WTC11 (cell line): ENCODE measurements around the gene DNMT3A. TPM values are rescaled to one million over a fixed set of nuclear protein-coding genes. Genes with fewer than 3 reads are reported as not detected.

ENCODE experiments used
- ATAC-seq: fragments of 200-7000 bp; cut with Tn5 transposase; 2 replicates; pipeline ENCODE4 v1.10.0; 2021; ENCODE audit warnings: mild to moderate bottlenecking, moderate library complexity
- Bru-seq: library from RNA; stranded (reverse); fragments of 400-500 nt; gene quantifications from one replicate; lab custom pipeline; 2021; lab: Mats Ljungman, UMichigan
- CTCF ChIA-PET: fragments of 300-600 bp; sonication (Branson Sonifier 250); formaldehyde crosslinking; loops from one replicate; lab custom pipeline; 2021; ENCODE audit warnings: antibody characterized with exemption; lab: Charles Lee
- POLR2A ChIA-PET: fragments of 350-600 bp; sonication (Branson Sonifier 250); formaldehyde crosslinking; loops from one replicate; lab custom pipeline; 2021; ENCODE audit warnings: antibody characterized with exemption; lab: Charles Lee
- DNase-seq: peaks from one replicate; pipeline ENCODE4 v3.0.0; 2021; ENCODE audit warnings: low spot score
- H3K27ac Mint-ChIP-seq: 2 replicates; pipeline ENCODE4 v1.8.0; 2021; ENCODE audit warnings: mixed read lengths
- H3K27me3 Mint-ChIP-seq: 2 replicates; pipeline ENCODE4 v1.8.0; 2021; ENCODE audit warnings: low read depth, mild to moderate bottlenecking, moderate library complexity, mixed read lengths
- H3K36me3 Mint-ChIP-seq: 2 replicates; pipeline ENCODE4 v1.8.0; 2021; ENCODE audit warnings: mixed read lengths
- H3K4me1 Mint-ChIP-seq: 2 replicates; pipeline ENCODE4 v1.8.0; 2022; ENCODE audit warnings: mixed read lengths
- H3K4me3 Mint-ChIP-seq: 2 replicates; pipeline ENCODE4 v1.8.0; 2021; ENCODE audit warnings: mild to moderate bottlenecking, moderate library complexity, mixed read lengths
- H3K9me3 Mint-ChIP-seq: 2 replicates; pipeline ENCODE4 v1.8.0; 2021; ENCODE audit warnings: mixed read lengths
- ATF6 ChIP-seq: sonication (generic); formaldehyde crosslinking; IDR thresholded peaks from 2 replicates; pipeline ENCODE4 v1.8.1; 2023; ENCODE audit warnings: mild to moderate bottlenecking, missing genetic modification reagents
- CBFB ChIP-seq: sonication (generic); formaldehyde crosslinking; IDR thresholded peaks from 2 replicates; pipeline ENCODE4 v1.8.1; 2022; ENCODE audit warnings: mild to moderate bottlenecking, low read depth, missing genetic modification reagents
- CTCF ChIP-seq: fragments of 200-600 bp; IDR thresholded peaks from 2 replicates; pipeline ENCODE4 v1.8.0; 2022; ENCODE audit warnings: antibody characterized with exemption
- ERG ChIP-seq: fragments of 250-450 bp; sonication (Bioruptor Pico); IDR thresholded peaks from 2 replicates; pipeline ENCODE4 v1.8.0; 2021; ENCODE audit warnings: mild to moderate bottlenecking
- MYBL2 ChIP-seq: sonication (generic); formaldehyde crosslinking; IDR thresholded peaks from 2 replicates; pipeline ENCODE4 v1.8.1; 2023; ENCODE audit warnings: mild to moderate bottlenecking, moderate library complexity, missing genetic modification reagents
- NR2C2 ChIP-seq: sonication (generic); formaldehyde crosslinking; IDR thresholded peaks from 2 replicates; pipeline ENCODE4 v1.8.0; 2022; ENCODE audit warnings: mild to moderate bottlenecking, missing genetic modification reagents
- NR3C1 ChIP-seq: sonication (generic); formaldehyde crosslinking; conservative IDR thresholded peaks from 2 replicates; pipeline ENCODE4 v1.8.1; 2023; ENCODE audit warnings: low read depth, mild to moderate bottlenecking, missing genetic modification reagents
- PRRX2 ChIP-seq: fragments of 250-450 bp; sonication (Bioruptor Pico); IDR thresholded peaks from 2 replicates; pipeline ENCODE4 v1.8.0; 2021; ENCODE audit warnings: mild to moderate bottlenecking
- SMAD3 ChIP-seq: sonication (generic); formaldehyde crosslinking; IDR thresholded peaks from 2 replicates; pipeline ENCODE4 v1.8.0; 2022; ENCODE audit warnings: missing genetic modification reagents, mild to moderate bottlenecking, borderline replicate concordance
- TEAD1 ChIP-seq: sonication (generic); formaldehyde crosslinking; IDR thresholded peaks from 2 replicates; pipeline ENCODE4 v1.8.0; 2022; ENCODE audit warnings: mild to moderate bottlenecking, missing genetic modification reagents
- TEAD4 ChIP-seq: sonication (generic); formaldehyde crosslinking; IDR thresholded peaks from 2 replicates; pipeline ENCODE4 v1.8.0; 2022; ENCODE audit warnings: mild to moderate bottlenecking, missing genetic modification reagents
- ZNF121 ChIP-seq: sonication (generic); formaldehyde crosslinking; IDR thresholded peaks from 2 replicates; pipeline ENCODE4 v1.8.0; 2023; ENCODE audit warnings: missing genetic modification reagents
- ZNF138 ChIP-seq: sonication (generic); formaldehyde crosslinking; conservative IDR thresholded peaks from 2 replicates; pipeline ENCODE4 v1.8.1; 2022; ENCODE audit warnings: mild to moderate bottlenecking, moderate library complexity, missing genetic modification reagents
- ZNF232 ChIP-seq: sonication (generic); formaldehyde crosslinking; IDR thresholded peaks from 2 replicates; pipeline ENCODE4 v1.8.0; 2022; ENCODE audit warnings: mild to moderate bottlenecking, missing genetic modification reagents
- ZNF671 ChIP-seq: fragments of 250-450 bp; sonication (Bioruptor Pico); IDR thresholded peaks from 2 replicates; pipeline ENCODE4 v1.8.0; 2021; ENCODE audit warnings: mild to moderate bottlenecking
- long read RNA-seq, 3 experiments: library from RNA in 1 of 3; library from capped mRNA in 1 of 3; library from polyadenylated mRNA in 1 of 3; unstranded in 2 of 3; stranded (forward) in 1 of 3; transcript quantifications; one replicate each; pipeline ENCODE4 v2.0.0, GENCODE V29; 2021
- total RNA-seq: library from RNA; stranded (reverse); gene quantifications from 3 replicates; pipeline ENCODE4 v1.2.3, GENCODE V29; 2021
- TF ChIP-seq, protein P1 (sequence below): sonication (generic); formaldehyde crosslinking; IDR thresholded peaks from 2 replicates; pipeline ENCODE4 v1.8.0; 2022; ENCODE audit warnings: mild to moderate bottlenecking, missing genetic modification reagents
- TF ChIP-seq, protein P2 (sequence below): sonication (generic); formaldehyde crosslinking; IDR thresholded peaks from 2 replicates; pipeline ENCODE4 v1.8.1; 2022; ENCODE audit warnings: low read depth, missing genetic modification reagents, borderline replicate concordance
- TF ChIP-seq, protein P3 (sequence below): sonication (generic); formaldehyde crosslinking; IDR thresholded peaks from 2 replicates; pipeline ENCODE4 v1.8.1; 2022; ENCODE audit warnings: mild to moderate bottlenecking, moderate library complexity, missing genetic modification reagents
- TF ChIP-seq, protein P4 (sequence below): sonication (generic); formaldehyde crosslinking; IDR thresholded peaks from 2 replicates; pipeline ENCODE4 v1.8.1; 2023; ENCODE audit warnings: mild to moderate bottlenecking, missing genetic modification reagents
- TF ChIP-seq, protein P5 (sequence below): sonication (generic); formaldehyde crosslinking; IDR thresholded peaks from 2 replicates; pipeline ENCODE4 v1.8.0; 2023; ENCODE audit warnings: missing genetic modification reagents

The DNMT3A gene
- 154 to 162 TPM (median 154 TPM) in 3 replicates for total RNA-seq
- percentile 65 among the genes with signal in this experiment for Bru-seq, nascent RNA
- long read RNA-seq, experiment 1, full-length matches to known transcripts, result 208 of 459 reads
- long read RNA-seq, experiment 1, partial matches to known transcripts, result 84 of 459 reads
- long read RNA-seq, experiment 1, other reads (novel, unspliced or antisense), result 167 of 459 reads
- long read RNA-seq, experiment 2, transcript DNMT3A-205 (18 exons, 2,300 nt), result major isoform, 17 of 88 reads
- long read RNA-seq, experiment 2, partial matches to known transcripts, result 13 of 88 reads
- long read RNA-seq, experiment 2, other reads (novel, unspliced or antisense), result 57 of 88 reads
- long read RNA-seq, experiment 3, transcript DNMT3A-205 (18 exons, 2,300 nt), result major isoform, 7 of 138 reads
- long read RNA-seq, experiment 3, partial matches to known transcripts, result 97 of 138 reads
- long read RNA-seq, experiment 3, other reads (novel, unspliced or antisense), result 31 of 138 reads

GRCh38 chr2:25341753-25342371 lies at the start of gene DNMT3A:
TSS of gene DNMT3A (minus strand) at chr2:25341925. CDS start at chr2:25313984, 27,941 bp downstream.
- POLR2A ChIA-PET, result no interaction called here

More at GRCh38 chr2:25341753-25342371, at the start of gene DNMT3A:
- Mint-ChIP-seq H3K4me3 (peak within 1 kb of the TSS; percentile 65), H3K4me1 (peaks cover 34% of the 10 kb centered on the region), H3K9me3 (no peaks in the 10 kb centered on the region), H3K36me3 (no peaks in the 10 kb centered on the region), H3K27ac (no peak within 1 kb of the TSS), H3K27me3 (peaks cover 22% of the 10 kb centered on the region)
- peak; percentile 13 for ATAC-seq
- DNase-seq, result peak; percentile 73
- CTCF ChIA-PET, result interaction anchor here (1.0 to 3.1 kb wide), 6 partner anchors 19 to 34 kb away, joined by 3 to 24 read pairs (median 8); no protein-coding TSS in a partner anchor
- TF ChIP-seq ZNF232 (no peak), CBFB (no peak), ZNF671 (no peak), ERG (CRISPR knock-in tag) (no peak), ZNF138 (CRISPR knock-in tag) (no peak), TEAD1 (CRISPR knock-in tag) (no peak), MYBL2 (CRISPR knock-in tag) (no peak), NR2C2 (no peak), CTCF (no peak), ZNF121 (CRISPR knock-in tag) (no peak), SMAD3 (CRISPR knock-in tag) (no peak), TEAD4 (no peak), ATF6 (no peak), NR3C1 (no peak), PRRX2 (no peak)
- TF ChIP-seq, protein P1, sequence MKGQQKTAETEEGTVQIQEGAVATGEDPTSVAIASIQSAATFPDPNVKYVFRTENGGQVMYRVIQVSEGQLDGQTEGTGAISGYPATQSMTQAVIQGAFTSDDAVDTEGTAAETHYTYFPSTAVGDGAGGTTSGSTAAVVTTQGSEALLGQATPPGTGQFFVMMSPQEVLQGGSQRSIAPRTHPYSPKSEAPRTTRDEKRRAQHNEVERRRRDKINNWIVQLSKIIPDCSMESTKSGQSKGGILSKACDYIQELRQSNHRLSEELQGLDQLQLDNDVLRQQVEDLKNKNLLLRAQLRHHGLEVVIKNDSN (CRISPR knock-in tag), result no peak
- TF ChIP-seq, protein P2, sequence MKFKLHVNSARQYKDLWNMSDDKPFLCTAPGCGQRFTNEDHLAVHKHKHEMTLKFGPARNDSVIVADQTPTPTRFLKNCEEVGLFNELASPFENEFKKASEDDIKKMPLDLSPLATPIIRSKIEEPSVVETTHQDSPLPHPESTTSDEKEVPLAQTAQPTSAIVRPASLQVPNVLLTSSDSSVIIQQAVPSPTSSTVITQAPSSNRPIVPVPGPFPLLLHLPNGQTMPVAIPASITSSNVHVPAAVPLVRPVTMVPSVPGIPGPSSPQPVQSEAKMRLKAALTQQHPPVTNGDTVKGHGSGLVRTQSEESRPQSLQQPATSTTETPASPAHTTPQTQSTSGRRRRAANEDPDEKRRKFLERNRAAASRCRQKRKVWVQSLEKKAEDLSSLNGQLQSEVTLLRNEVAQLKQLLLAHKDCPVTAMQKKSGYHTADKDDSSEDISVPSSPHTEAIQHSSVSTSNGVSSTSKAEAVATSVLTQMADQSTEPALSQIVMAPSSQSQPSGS (CRISPR knock-in tag), result no peak
- TF ChIP-seq, protein P3, sequence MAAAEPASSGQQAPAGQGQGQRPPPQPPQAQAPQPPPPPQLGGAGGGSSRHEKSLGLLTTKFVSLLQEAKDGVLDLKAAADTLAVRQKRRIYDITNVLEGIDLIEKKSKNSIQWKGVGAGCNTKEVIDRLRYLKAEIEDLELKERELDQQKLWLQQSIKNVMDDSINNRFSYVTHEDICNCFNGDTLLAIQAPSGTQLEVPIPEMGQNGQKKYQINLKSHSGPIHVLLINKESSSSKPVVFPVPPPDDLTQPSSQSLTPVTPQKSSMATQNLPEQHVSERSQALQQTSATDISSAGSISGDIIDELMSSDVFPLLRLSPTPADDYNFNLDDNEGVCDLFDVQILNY (CRISPR knock-in tag), result no peak
- TF ChIP-seq, protein P4, sequence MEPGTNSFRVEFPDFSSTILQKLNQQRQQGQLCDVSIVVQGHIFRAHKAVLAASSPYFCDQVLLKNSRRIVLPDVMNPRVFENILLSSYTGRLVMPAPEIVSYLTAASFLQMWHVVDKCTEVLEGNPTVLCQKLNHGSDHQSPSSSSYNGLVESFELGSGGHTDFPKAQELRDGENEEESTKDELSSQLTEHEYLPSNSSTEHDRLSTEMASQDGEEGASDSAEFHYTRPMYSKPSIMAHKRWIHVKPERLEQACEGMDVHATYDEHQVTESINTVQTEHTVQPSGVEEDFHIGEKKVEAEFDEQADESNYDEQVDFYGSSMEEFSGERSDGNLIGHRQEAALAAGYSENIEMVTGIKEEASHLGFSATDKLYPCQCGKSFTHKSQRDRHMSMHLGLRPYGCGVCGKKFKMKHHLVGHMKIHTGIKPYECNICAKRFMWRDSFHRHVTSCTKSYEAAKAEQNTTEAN (CRISPR knock-in tag), result no peak
- TF ChIP-seq, protein P5, sequence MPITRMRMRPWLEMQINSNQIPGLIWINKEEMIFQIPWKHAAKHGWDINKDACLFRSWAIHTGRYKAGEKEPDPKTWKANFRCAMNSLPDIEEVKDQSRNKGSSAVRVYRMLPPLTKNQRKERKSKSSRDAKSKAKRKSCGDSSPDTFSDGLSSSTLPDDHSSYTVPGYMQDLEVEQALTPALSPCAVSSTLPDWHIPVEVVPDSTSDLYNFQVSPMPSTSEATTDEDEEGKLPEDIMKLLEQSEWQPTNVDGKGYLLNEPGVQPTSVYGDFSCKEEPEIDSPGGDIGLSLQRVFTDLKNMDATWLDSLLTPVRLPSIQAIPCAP, result no peak
